HG02938 (cell line): ENCODE results near the gene GJB3.
A peak's percentile ranks its signal among the peaks of the same experiment; 100 is the strongest.
"Not testable (repeated sequence)": the region's sequence is repeated elsewhere in the genome, so short reads cannot be mapped to it uniquely, and the experiment has no call there.

Source experiments
- ATAC-seq: cut with Tn5 transposase; IDR thresholded peaks from one replicate; pipeline ENCODE4 v1.9.1; 2021; ENCODE audit warnings: mild to moderate bottlenecking, moderate library complexity; ENCODE audit not compliant: unreplicated experiment

Gene GJB3

GRCh38 chr1:34785231-34785874 is 4.3 kb downstream of the GJB3 start:
- ATAC-seq = no peak

GRCh38 chr1:34785875-34786470 is 5.0 kb downstream of the GJB3 start:
- no peak for ATAC-seq

GRCh38 chr1:34786521-34787325 is 5.7 kb downstream of the GJB3 start:
- no peak for ATAC-seq

GRCh38 chr1:34787461-34788420 is 6.7 kb downstream of the GJB3 start:
- ATAC-seq = no peak

GRCh38 chr1:34790985-34791384 is 10.0 kb downstream of the GJB3 start:
- ATAC-seq = no peak

GRCh38 chr1:34792424-34792823 is 11.4 kb downstream of the GJB3 start:
- no peak for ATAC-seq

GRCh38 chr1:34792868-34793727 is 12.1 kb downstream of the GJB3 start, which contains the start of gene GJA4:
Gene GJA4, plus strand, starts transcription at chr1:34792999. Its CDS starts 1,215 bp downstream, at chr1:34794214.
- ATAC-seq = no peak

- no peak for ATAC-seq
Measured at GRCh38 chr1:34794001-34794789, 13.2 kb downstream of the GJB3 start.

- no peak for ATAC-seq
Measured at GRCh38 chr1:34794790-34795180, 13.8 kb downstream of the GJB3 start.

GRCh38 chr1:34795916-34796315 is 14.9 kb downstream of the GJB3 start:
- ATAC-seq = no peak

- ATAC-seq = peak; percentile 62
Measured at GRCh38 chr1:34796990-34797389, 16.0 kb downstream of the GJB3 start.

- no peak for ATAC-seq
Measured at GRCh38 chr1:34800214-34800613, 19.2 kb downstream of the GJB3 start.

- no peak for ATAC-seq
Measured at GRCh38 chr1:34803770-34804169, 22.8 kb downstream of the GJB3 start.

- no peak for ATAC-seq
Measured at GRCh38 chr1:34806396-34806795, 25.4 kb downstream of the GJB3 start.

- ATAC-seq = no peak
Measured at GRCh38 chr1:34808051-34808810, 27.2 kb downstream of the GJB3 start.

GRCh38 chr1:34810781-34811180 is 29.8 kb downstream of the GJB3 start:
- ATAC-seq = not testable (repeated sequence)

- no peak for ATAC-seq
Measured at GRCh38 chr1:34816332-34816731, 35.3 kb downstream of the GJB3 start.

GRCh38 chr1:34816778-34817177 is 35.8 kb downstream of the GJB3 start:
- no peak for ATAC-seq
